ENCODE results near the gene TJP1.

TJP1 gene

GRCh38 chr15:29805043-29805707 lies 17.1 kb downstream of the TJP1 start:
- peak; percentile 68 for DNase-seq (ENCODE audit: low read depth)
- H3K4me3 ChIP-seq (ENCODE audit: control insufficient read depth, low read depth, low read length), result no peak overlapping the region
- TF ChIP-seq, protein P1, sequence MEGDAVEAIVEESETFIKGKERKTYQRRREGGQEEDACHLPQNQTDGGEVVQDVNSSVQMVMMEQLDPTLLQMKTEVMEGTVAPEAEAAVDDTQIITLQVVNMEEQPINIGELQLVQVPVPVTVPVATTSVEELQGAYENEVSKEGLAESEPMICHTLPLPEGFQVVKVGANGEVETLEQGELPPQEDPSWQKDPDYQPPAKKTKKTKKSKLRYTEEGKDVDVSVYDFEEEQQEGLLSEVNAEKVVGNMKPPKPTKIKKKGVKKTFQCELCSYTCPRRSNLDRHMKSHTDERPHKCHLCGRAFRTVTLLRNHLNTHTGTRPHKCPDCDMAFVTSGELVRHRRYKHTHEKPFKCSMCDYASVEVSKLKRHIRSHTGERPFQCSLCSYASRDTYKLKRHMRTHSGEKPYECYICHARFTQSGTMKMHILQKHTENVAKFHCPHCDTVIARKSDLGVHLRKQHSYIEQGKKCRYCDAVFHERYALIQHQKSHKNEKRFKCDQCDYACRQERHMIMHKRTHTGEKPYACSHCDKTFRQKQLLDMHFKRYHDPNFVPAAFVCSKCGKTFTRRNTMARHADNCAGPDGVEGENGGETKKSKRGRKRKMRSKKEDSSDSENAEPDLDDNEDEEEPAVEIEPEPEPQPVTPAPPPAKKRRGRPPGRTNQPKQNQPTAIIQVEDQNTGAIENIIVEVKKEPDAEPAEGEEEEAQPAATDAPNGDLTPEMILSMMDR (IDR thresholded peaks at IDR 0.05; ENCODE audit: control insufficient read depth, insufficient read depth, low read depth, low read length, missing control alignments), result no peak

GRCh38 chr15:29802411-29802810 lies 19.9 kb downstream of the TJP1 start:
- H3K4me3 ChIP-seq (ENCODE audit: control insufficient read depth, low read depth, low read length), result no peak overlapping the region
- no peak for DNase-seq (ENCODE audit: low read depth)
- TF ChIP-seq, protein P1 (IDR thresholded peaks at IDR 0.05; ENCODE audit: control insufficient read depth, insufficient read depth, low read depth, low read length, missing control alignments), result no peak

DNA sequence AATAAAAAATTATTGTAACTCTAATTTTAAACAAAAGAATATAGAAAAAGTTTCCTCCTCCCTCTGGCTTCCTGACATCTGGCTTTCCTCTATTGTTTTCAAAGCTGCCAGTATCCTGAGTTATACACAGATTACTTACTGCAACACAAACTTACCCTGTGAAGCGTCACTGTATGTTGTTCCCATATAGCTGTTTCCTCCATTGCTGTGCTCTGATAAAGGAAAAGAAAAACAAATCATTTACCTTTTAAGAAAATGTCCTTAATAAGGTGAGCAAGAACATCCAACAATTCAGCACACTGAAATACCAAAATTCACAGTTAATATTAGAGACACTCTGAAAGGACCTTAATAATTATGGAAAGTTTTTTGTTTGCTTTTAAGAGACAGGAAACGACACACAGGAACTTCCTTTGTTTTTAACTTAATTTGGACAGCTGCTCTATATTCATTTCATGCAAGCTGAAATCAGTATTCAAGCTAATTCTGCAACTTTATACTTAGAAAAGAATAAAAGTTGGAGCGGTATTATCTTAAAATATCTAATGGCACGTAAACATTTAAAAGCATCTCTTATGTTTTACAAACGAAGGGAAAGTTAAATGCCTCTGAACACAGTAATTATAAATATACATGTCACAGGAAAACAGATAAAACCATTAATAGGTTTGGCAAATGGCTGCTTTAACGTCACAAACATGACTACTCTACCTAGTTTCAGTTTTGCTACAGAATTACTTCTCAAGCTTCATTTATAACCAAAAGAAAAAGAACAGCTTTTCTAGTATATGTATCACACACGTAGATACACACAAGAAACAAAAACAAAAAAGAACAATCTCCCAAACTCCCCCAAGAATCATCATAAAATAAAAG lies 21.5 kb downstream of the TJP1 start:
- no peak for DNase-seq (ENCODE audit: low read depth)
- H3K4me3 ChIP-seq (ENCODE audit: control insufficient read depth, low read depth, low read length), result no peak overlapping the region
- TF ChIP-seq, protein P1 (IDR thresholded peaks at IDR 0.05; ENCODE audit: control insufficient read depth, insufficient read depth, low read depth, low read length, missing control alignments), result no peak

GRCh38 chr15:29799859-29800258 lies 22.4 kb downstream of the TJP1 start:
- H3K4me3 ChIP-seq (ENCODE audit: control insufficient read depth, low read depth, low read length), result no peak overlapping the region
- no peak for DNase-seq (ENCODE audit: low read depth)
- TF ChIP-seq, protein P1 (IDR thresholded peaks at IDR 0.05; ENCODE audit: control insufficient read depth, insufficient read depth, low read depth, low read length, missing control alignments), result no peak

GRCh38 chr15:29795610-29796009 lies 26.7 kb downstream of the TJP1 start:
- H3K4me3 ChIP-seq (ENCODE audit: control insufficient read depth, low read depth, low read length), result no peak overlapping the region
- DNase-seq (ENCODE audit: low read depth), result no peak
- TF ChIP-seq, protein P1 (IDR thresholded peaks at IDR 0.05; ENCODE audit: control insufficient read depth, insufficient read depth, low read depth, low read length, missing control alignments), result no peak

DNA sequence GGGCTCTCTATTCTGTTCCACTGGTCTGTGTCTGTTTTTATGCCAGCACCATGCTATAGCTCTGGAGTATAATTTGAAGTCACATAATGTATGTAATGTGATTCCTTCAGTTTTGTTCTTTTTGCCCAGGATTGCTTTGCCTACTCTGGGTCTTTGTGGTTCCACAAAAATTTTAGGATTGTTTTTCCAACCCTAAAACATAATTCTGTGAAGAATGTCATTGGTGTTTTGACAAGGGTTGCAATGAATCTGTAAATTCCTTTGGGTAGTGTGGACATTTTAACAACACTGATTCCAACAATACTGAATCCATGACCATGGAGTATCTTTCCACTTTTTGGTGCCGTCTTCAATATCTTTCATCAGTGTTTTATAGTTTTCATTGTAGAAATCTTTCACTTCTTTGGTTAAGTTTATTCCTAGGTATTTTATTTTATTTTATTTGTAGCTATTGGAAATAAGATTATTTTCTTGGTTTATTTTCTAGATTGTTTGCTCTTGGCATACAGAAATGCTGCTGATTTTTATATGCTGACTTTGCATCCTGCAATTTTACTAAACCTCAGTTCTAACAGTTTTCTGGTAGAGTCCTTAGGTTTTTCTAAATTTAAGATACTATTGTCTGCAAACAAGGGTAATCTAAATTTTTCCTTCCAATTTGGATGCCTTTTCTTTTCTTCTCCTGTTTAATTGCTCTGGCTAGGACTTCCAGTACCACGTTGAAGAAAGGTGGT lies 29.7 kb downstream of the TJP1 start:
- DNase-seq (ENCODE audit: low read depth), result peak; percentile 7
- TF ChIP-seq, protein P1 (IDR thresholded peaks at IDR 0.05; ENCODE audit: control insufficient read depth, insufficient read depth, low read depth, low read length, missing control alignments), result no peak
- no peak overlapping the region for H3K4me3 ChIP-seq (ENCODE audit: control insufficient read depth, low read depth, low read length)

Data from AG09309 (cell line).